Activated naive CD4-positive, alpha-beta T cell treated with anti-CD3 and anti-CD28 coated beads, Interleukin-2, amount 10 ng/mL, durations not matched to agents 7 days and 5 days (primary cell): Measurements from ENCODE around the gene CRYM.
"Not testable (repeated sequence)": the region's sequence is repeated elsewhere in the genome, so short reads cannot be mapped to it uniquely, and the experiment has no call there.

Experiments
- CTCF ChIA-PET: fragments of 350-600 bp; sonication (Branson Sonifier 250); formaldehyde crosslinking; loops from one replicate; lab custom pipeline; 2021; ENCODE audit warnings: antibody characterized with exemption; lab: Charles Lee
- DNase-seq: peaks from one replicate; pipeline ENCODE4 v3.0.0-alpha.2; 2020
- H3K27ac Mint-ChIP-seq: one replicate; pipeline ENCODE4 v1.8.0; 2021; ENCODE audit warnings: mild to moderate bottlenecking, moderate library complexity, mixed read lengths
- H3K27me3 Mint-ChIP-seq: one replicate; pipeline ENCODE4 v1.8.0; 2021; ENCODE audit warnings: mild to moderate bottlenecking, mixed read lengths
- H3K36me3 Mint-ChIP-seq: one replicate; pipeline ENCODE4 v1.8.0; 2021; ENCODE audit warnings: mixed read lengths
- H3K4me1 Mint-ChIP-seq: one replicate; pipeline ENCODE4 v1.8.0; 2021; ENCODE audit warnings: mixed read lengths
- H3K4me3 Mint-ChIP-seq: one replicate; pipeline ENCODE4 v1.8.0; 2021; ENCODE audit warnings: mild to moderate bottlenecking, moderate library complexity, mixed read lengths
- H3K9me3 Mint-ChIP-seq: one replicate; pipeline ENCODE4 v1.8.0; 2021; ENCODE audit warnings: mixed read lengths

Gene CRYM

DNA sequence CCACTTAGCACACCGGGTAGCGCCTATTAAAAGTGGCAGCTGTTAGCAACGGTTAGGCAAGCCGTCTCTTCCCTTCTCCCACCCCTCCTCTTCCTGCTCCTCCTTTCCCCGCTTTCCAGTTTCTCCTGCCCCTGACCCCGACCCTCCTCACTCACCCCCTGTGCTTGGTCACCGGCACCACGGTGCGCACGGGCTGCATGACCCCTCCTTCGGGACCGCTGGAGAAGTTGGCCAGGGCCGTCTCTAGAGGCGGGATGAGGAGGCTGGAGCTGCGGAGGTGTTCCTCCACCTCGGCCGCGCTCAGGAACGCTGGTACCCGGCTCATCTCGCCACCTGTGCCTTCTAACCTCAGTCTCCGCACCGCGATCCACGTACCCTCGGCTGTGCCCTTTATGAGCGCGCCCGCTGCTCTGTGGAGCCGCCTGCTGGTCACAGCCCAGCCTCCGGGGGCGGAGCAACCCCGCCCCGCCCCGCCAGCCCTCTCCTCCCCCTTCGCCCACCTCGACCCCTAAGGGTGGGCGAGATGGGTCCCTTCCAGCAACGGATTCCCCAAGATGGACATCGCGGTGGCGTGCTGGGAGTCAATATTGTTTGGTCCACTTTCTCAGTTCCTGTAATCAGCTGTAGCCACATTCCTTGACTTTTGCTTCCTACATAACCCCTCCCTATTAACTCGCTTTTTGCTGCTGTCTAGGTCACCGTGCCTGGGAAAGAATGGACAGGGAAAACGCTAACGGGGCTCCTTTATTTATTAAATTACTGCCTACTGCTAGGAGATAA, at the start of gene CRYM:
Gene CRYM (minus strand): TSS at position 364 of the 780 bp plus-strand sequence. CDS start 39 bp downstream, at position 325.
- Mint-ChIP-seq H3K36me3 (no peaks in the 10 kb centered on the region), H3K4me3 (peak within 1 kb of the TSS; percentile 35), H3K9me3 (no peaks in the 10 kb centered on the region), H3K27me3 (peaks cover 80% of the 10 kb centered on the region), H3K27ac (no peak within 1 kb of the TSS), H3K4me1 (peaks cover 5% of the 10 kb centered on the region)
- peak; percentile 66 for DNase-seq
- CTCF ChIA-PET: interaction anchor here (0.8 to 2.3 kb wide), 5 partner anchors 22 to 121 kb away, joined by 3 to 15 read pairs (median 4); partner anchors contain the start of gene LDAF1

- Mint-ChIP-seq H3K27ac (no peak overlapping the region), H3K9me3 (peaks cover 7% of the 10 kb centered on the region), H3K4me1 (no peaks in the 10 kb centered on the region), H3K36me3 (no peaks in the 10 kb centered on the region), H3K27me3 (peaks cover 5% of the 10 kb centered on the region), H3K4me3 (no peak overlapping the region)
- CTCF ChIA-PET: no interaction called here
- no peak for DNase-seq
Measured at GRCh38 chr16:21327046-21327445, 49.0 kb upstream of the CRYM start.

DNA sequence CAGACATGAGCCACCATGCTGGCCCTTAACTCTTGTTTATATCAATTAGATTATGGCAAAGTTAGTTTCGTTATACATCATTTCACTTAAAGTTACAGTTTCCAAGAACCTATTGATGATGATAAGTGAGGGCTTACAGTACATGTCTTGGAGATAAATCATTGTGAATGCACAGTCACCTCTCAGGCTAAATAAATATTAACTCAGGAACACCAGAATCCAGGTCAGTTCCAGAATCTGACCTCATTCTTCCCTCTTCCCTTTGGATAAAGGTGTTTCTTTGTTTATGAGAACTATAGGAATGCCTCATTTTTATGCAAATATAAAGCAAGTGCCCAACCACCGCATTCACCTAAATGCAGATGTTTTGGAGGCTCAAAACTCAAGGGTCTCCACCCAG, 48.4 kb upstream of the CRYM start:
- DNase-seq: no peak
- H3K9me3 Mint-ChIP-seq: peaks cover 7% of the 10 kb centered on the region

DNA sequence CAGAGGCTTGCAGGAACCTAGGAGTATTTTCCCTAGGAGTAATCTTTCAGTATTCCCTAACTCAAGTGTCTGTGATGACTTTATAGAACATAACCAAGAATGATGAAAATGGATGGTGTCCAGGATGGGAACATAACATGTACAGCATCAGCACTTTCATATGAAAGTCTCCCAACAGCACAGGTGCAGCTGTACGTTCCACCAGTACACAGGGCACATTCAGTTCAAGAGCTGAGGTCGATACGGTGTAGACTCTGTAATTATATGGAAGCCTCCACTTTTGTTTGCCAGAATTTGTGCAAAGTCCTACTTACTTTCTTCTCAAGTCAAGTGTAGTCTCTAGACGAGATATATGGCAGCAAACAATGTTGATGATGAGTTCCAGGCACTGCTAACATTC, 46.2 kb upstream of the CRYM start:
- H3K36me3 Mint-ChIP-seq: no peaks in the 10 kb centered on the region
- DNase-seq: no peak
- no peak overlapping the region for H3K4me3 Mint-ChIP-seq
- CTCF ChIA-PET: no interaction called here
- H3K4me1 Mint-ChIP-seq: no peaks in the 10 kb centered on the region
- H3K27me3 Mint-ChIP-seq: peaks cover 16% of the 10 kb centered on the region
- H3K9me3 Mint-ChIP-seq: peaks cover 7% of the 10 kb centered on the region
- no peak overlapping the region for H3K27ac Mint-ChIP-seq

More for the DNA sequence above, 48.4 kb upstream of the CRYM start:
- CTCF ChIA-PET: no interaction called here
- no peaks in the 10 kb centered on the region for H3K36me3 Mint-ChIP-seq
- H3K27ac Mint-ChIP-seq: no peak overlapping the region
- H3K4me3 Mint-ChIP-seq: no peak overlapping the region
- peaks cover 5% of the 10 kb centered on the region for H3K27me3 Mint-ChIP-seq
- no peaks in the 10 kb centered on the region for H3K4me1 Mint-ChIP-seq

DNA sequence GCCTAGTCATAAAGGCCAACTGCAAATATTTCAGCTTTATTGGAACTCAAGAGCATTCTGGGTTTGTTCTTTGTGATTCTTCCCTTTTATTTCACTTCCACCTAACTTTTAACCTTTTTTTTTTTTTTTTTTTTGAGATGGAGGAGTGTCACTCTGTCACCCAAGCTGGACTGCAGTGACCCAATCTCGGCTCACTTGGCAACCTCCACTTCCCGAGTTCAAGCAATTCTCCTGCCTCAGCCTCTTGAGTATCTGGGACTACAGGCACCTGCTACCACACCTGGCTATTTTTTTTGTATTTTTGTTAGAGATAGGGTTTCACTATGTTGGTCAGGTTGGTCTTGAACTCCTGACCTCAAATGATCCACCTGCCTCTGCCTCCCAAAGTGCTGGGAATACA, 44.2 kb upstream of the CRYM start:
- CTCF ChIA-PET, H3K4me3 Mint-ChIP-seq, H3K4me1 Mint-ChIP-seq, H3K27ac Mint-ChIP-seq, H3K9me3 Mint-ChIP-seq, H3K36me3 Mint-ChIP-seq, DNase-seq: not testable (repeated sequence)
- peaks cover 12% of the 10 kb centered on the region for H3K27me3 Mint-ChIP-seq

GRCh38 chr16:21321736-21322135, 43.6 kb upstream of the CRYM start:
- Mint-ChIP-seq H3K36me3 (no peaks in the 10 kb centered on the region), H3K4me3 (no peak overlapping the region), H3K27ac (no peak overlapping the region), H3K27me3 (peaks cover 12% of the 10 kb centered on the region), H3K4me1 (no peaks in the 10 kb centered on the region), H3K9me3 (no peaks in the 10 kb centered on the region)
- CTCF ChIA-PET: no interaction called here
- no peak for DNase-seq

- no peaks in the 10 kb centered on the region for H3K4me1 Mint-ChIP-seq
- H3K36me3 Mint-ChIP-seq: no peaks in the 10 kb centered on the region
- DNase-seq: no peak
- peaks cover 4% of the 10 kb centered on the region for H3K27me3 Mint-ChIP-seq
- H3K9me3 Mint-ChIP-seq: no peaks in the 10 kb centered on the region
- CTCF ChIA-PET: no interaction called here
- no peak overlapping the region for H3K27ac Mint-ChIP-seq
- no peak overlapping the region for H3K4me3 Mint-ChIP-seq
Measured at GRCh38 chr16:21314339-21314738, 36.2 kb upstream of the CRYM start.

DNA sequence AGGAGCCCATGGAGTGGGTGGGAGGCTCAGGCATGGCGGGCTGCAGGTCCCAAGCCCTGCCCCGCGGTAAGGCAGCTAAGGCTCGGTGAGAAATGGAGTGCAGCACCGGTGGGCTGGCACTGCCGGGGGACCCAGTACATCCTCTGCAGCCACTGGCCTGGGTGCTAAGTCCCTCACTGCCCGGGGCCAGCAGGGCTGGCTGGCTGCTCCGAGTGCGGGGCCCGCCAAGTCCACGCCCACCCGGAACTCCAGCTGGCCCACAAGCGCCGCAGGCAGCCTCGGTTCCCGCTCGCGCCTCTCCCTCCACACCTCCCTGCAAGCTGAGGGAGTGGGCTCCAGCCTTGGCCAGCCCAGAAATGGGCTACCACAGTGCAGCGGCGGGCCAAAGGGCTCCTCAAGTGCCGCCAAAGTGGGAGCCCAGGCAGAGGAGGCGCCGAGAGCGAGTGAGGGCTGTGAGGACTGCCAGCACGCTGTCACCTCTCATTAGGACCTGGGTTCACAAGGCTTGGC, 34.8 kb upstream of the CRYM start:
- H3K27me3 Mint-ChIP-seq, CTCF ChIA-PET, H3K4me1 Mint-ChIP-seq, DNase-seq, H3K27ac Mint-ChIP-seq, H3K36me3 Mint-ChIP-seq, H3K9me3 Mint-ChIP-seq, H3K4me3 Mint-ChIP-seq: not testable (repeated sequence)

- H3K27ac Mint-ChIP-seq, H3K9me3 Mint-ChIP-seq, CTCF ChIA-PET, DNase-seq, H3K36me3 Mint-ChIP-seq, H3K4me3 Mint-ChIP-seq, H3K4me1 Mint-ChIP-seq, H3K27me3 Mint-ChIP-seq: not testable (repeated sequence)
Measured at GRCh38 chr16:21312046-21312445, 34.0 kb upstream of the CRYM start.

GRCh38 chr16:21306712-21307111, 28.6 kb upstream of the CRYM start:
- H3K9me3 Mint-ChIP-seq, CTCF ChIA-PET, H3K4me3 Mint-ChIP-seq, H3K27me3 Mint-ChIP-seq, DNase-seq, H3K36me3 Mint-ChIP-seq, H3K27ac Mint-ChIP-seq: not testable (repeated sequence)
- peaks cover 11% of the 10 kb centered on the region for H3K4me1 Mint-ChIP-seq

DNA sequence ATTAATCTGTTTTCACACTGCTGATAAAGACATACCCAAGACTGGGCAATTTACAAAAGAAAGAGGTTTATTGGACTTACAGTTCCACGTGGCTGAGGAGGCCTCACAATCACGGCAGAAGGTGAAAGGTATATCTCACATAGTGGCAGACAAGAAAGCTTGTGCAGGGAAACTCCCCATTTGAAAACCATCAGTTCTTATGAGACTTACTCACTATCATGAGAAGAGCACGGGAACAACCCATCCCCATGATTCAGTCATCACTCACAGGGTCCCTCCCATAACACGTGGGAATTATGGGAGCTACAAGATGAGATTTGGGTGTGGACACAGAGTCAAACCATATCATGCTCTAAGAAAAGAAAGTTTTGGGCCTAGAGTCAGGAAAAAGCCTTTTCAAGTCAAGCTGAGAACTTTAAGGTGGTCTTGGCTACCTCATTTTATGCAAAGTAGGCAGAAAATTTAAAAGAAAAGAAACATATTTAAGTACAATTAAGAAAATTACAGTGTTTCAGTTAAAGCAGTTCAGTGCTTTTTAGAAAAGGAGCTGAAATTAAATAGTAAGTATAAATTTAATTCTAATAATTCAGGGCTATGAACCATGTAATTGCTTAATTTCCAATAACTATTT, 24.9 kb upstream of the CRYM start:
- H3K9me3 Mint-ChIP-seq: no peaks in the 10 kb centered on the region
- peaks cover 27% of the 10 kb centered on the region for H3K27me3 Mint-ChIP-seq
- no peaks in the 10 kb centered on the region for H3K36me3 Mint-ChIP-seq
- H3K27ac Mint-ChIP-seq: no peak overlapping the region
- peaks cover 24% of the 10 kb centered on the region for H3K4me1 Mint-ChIP-seq
- H3K4me3 Mint-ChIP-seq: no peak overlapping the region
- CTCF ChIA-PET: interaction anchor here (1.1 to 4.1 kb wide), 2 partner anchors 114 to 1020 kb away, joined by 3 to 23 read pairs; no protein-coding TSS in a partner anchor
- DNase-seq: no peak

DNA sequence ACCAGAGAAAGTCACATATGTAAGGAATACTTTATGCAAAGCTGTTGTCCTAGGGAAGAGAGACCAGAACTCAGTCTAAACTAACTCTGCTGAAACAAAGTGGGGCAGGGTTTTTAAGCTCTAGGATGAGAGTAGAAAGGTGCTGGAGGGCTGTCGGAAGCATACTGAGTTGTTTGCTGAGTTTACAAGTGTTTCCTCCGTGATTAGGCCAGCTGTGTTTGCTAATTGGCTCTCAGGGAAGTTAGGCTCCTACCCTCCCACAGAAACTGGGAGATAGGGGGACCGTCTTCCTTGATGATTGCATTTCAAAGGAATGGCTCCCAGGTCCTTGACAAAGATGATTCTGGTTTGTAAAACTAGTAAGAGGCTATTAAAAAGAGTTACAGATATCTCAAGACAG, 24.4 kb upstream of the CRYM start:
- CTCF ChIA-PET: interaction anchor here (1.1 to 4.1 kb wide), 2 partner anchors 113 to 1021 kb away, joined by 3 to 23 read pairs; no protein-coding TSS in a partner anchor
- H3K4me1 Mint-ChIP-seq: peaks cover 24% of the 10 kb centered on the region
- no peaks in the 10 kb centered on the region for H3K9me3 Mint-ChIP-seq
- H3K27me3 Mint-ChIP-seq: peaks cover 27% of the 10 kb centered on the region
- DNase-seq: no peak
- no peaks in the 10 kb centered on the region for H3K36me3 Mint-ChIP-seq
- H3K4me3 Mint-ChIP-seq: peak overlapping the region; percentile 90
- no peak overlapping the region for H3K27ac Mint-ChIP-seq

GRCh38 chr16:21301895-21302291, 23.8 kb upstream of the CRYM start:
- DNase-seq: no peak
- Mint-ChIP-seq H3K4me1 (peaks cover 24% of the 10 kb centered on the region), H3K27ac (no peak overlapping the region), H3K27me3 (peaks cover 27% of the 10 kb centered on the region), H3K9me3 (no peaks in the 10 kb centered on the region), H3K4me3 (peak overlapping the region; percentile 90), H3K36me3 (no peaks in the 10 kb centered on the region)
- CTCF ChIA-PET: interaction anchor here (1.1 to 4.1 kb wide), 2 partner anchors 113 to 1021 kb away, joined by 3 to 23 read pairs; no protein-coding TSS in a partner anchor

- CTCF ChIA-PET: interaction anchor here (0.7 to 4.1 kb wide), 14 partner anchors 24 to 1027 kb away, joined by 3 to 23 read pairs (median 3); partner anchors contain the start of gene LDAF1
- no peaks in the 10 kb centered on the region for H3K36me3 Mint-ChIP-seq
- peaks cover 27% of the 10 kb centered on the region for H3K27me3 Mint-ChIP-seq
- H3K9me3 Mint-ChIP-seq: no peaks in the 10 kb centered on the region
- H3K4me1 Mint-ChIP-seq: peaks cover 24% of the 10 kb centered on the region
- peak; percentile 72 for DNase-seq
- H3K27ac Mint-ChIP-seq: peak overlapping the region; percentile 56
- H3K4me3 Mint-ChIP-seq: peak overlapping the region; percentile 90
Measured at GRCh38 chr16:21301168-21301894, 23.2 kb upstream of the CRYM start.
